Hepatic stellate cell (primary cell): ENCODE data around the gene TRIM62.
A peak's percentile ranks its signal among the peaks of the same experiment; 100 is the strongest.
"Not testable (repeated sequence)": the region's sequence is repeated elsewhere in the genome, so short reads cannot be mapped to it uniquely, and the experiment has no call there.

Source experiments
- DNase-seq: peaks from one replicate; pipeline ENCODE4 v3.0.0; 2011; ENCODE audit warnings: low spot score

TRIM62 gene

GRCh38 chr1:33132549-33132948 is 49.3 kb downstream of the TRIM62 start:
- no peak for DNase-seq

GRCh38 chr1:33131191-33131590 is 50.7 kb downstream of the TRIM62 start:
- no peak for DNase-seq

- no peak for DNase-seq
Measured at GRCh38 chr1:33130297-33130696, 51.5 kb downstream of the TRIM62 start.

GRCh38 chr1:33128781-33129180 is 53.1 kb downstream of the TRIM62 start:
- DNase-seq, result no peak

- peak; percentile 95 for DNase-seq
Measured at GRCh38 chr1:33127001-33127823, 54.6 kb downstream of the TRIM62 start.

- no peak for DNase-seq
Measured at GRCh38 chr1:33126411-33127000, 55.3 kb downstream of the TRIM62 start.

- not testable (repeated sequence) for DNase-seq
Measured at GRCh38 chr1:33124647-33125046, 57.2 kb downstream of the TRIM62 start.

- DNase-seq, result no peak
Measured at GRCh38 chr1:33123266-33123665, 58.6 kb downstream of the TRIM62 start.

- no peak for DNase-seq
Measured at GRCh38 chr1:33122483-33123178, 59.2 kb downstream of the TRIM62 start.

GRCh38 chr1:33121728-33122127 is 60.1 kb downstream of the TRIM62 start:
- DNase-seq, result no peak

GRCh38 chr1:33120436-33121231 is 61.2 kb downstream of the TRIM62 start:
- no peak for DNase-seq

- DNase-seq, result no peak
Measured at GRCh38 chr1:33119532-33120217, 62.2 kb downstream of the TRIM62 start.

GRCh38 chr1:33119050-33119449 is 62.8 kb downstream of the TRIM62 start:
- DNase-seq, result no peak

GRCh38 chr1:33118274-33118673 is 63.6 kb downstream of the TRIM62 start:
- DNase-seq, result no peak

- no peak for DNase-seq
Measured at GRCh38 chr1:33117440-33118085, 64.3 kb downstream of the TRIM62 start.

GRCh38 chr1:33111965-33112364 is 69.9 kb downstream of the TRIM62 start:
- DNase-seq, result no peak

- no peak for DNase-seq
Measured at GRCh38 chr1:33110477-33110876, 71.4 kb downstream of the TRIM62 start.

- DNase-seq, result not testable (repeated sequence)
Measured at GRCh38 chr1:33100119-33100415, 81.8 kb downstream of the TRIM62 start.

- DNase-seq, result peak; percentile 90
Measured at GRCh38 chr1:33099290-33100118, 82.3 kb downstream of the TRIM62 start.

- no peak for DNase-seq
Measured at GRCh38 chr1:33098371-33098770, 83.5 kb downstream of the TRIM62 start.
